ENCODE results near the gene SH3BGRL2.

Gene SH3BGRL2

GRCh38 chr6:79702691-79703090 lies 71.6 kb downstream of the SH3BGRL2 start:
- no peak for TF ChIP-seq CTCF (IDR thresholded peaks at IDR 0.05; ENCODE audit: low read depth, low read length)
- no peak overlapping the region for H3K4me3 ChIP-seq (replicated peaks in 1 of 2; ENCODE audit: low read depth in 2 of 2, low read length in 2 of 2)
- no peak for DNase-seq (ENCODE audit: low read depth in 2 of 2)

- TF ChIP-seq CTCF (IDR thresholded peaks at IDR 0.05; ENCODE audit: low read depth, low read length): no peak
- H3K4me3 ChIP-seq (replicated peaks in 1 of 2; ENCODE audit: low read depth in 2 of 2, low read length in 2 of 2): no peak overlapping the region
- DNase-seq (ENCODE audit: low read depth in 2 of 2): no peak
Measured at GRCh38 chr6:79704200-79704599, 73.1 kb downstream of the SH3BGRL2 start.

- DNase-seq (ENCODE audit: low read depth in 2 of 2): peak in 1 of 2 donors; percentile 24
- TF ChIP-seq CTCF (IDR thresholded peaks at IDR 0.05; ENCODE audit: low read depth, low read length): no peak
- no peak overlapping the region for H3K4me3 ChIP-seq (replicated peaks in 1 of 2; ENCODE audit: low read depth in 2 of 2, low read length in 2 of 2)
Measured at GRCh38 chr6:79705456-79705995, 74.4 kb downstream of the SH3BGRL2 start.

GRCh38 chr6:79706527-79706926 lies 75.4 kb downstream of the SH3BGRL2 start:
- DNase-seq (ENCODE audit: low read depth in 2 of 2): no peak
- H3K4me3 ChIP-seq (replicated peaks in 1 of 2; ENCODE audit: low read depth in 2 of 2, low read length in 2 of 2): no peak overlapping the region
- TF ChIP-seq CTCF (IDR thresholded peaks at IDR 0.05; ENCODE audit: low read depth, low read length): no peak

GRCh38 chr6:79707621-79708020 lies 76.5 kb downstream of the SH3BGRL2 start:
- no peak for TF ChIP-seq CTCF (IDR thresholded peaks at IDR 0.05; ENCODE audit: low read depth, low read length)
- DNase-seq (ENCODE audit: low read depth in 2 of 2): no peak
- H3K4me3 ChIP-seq (replicated peaks in 1 of 2; ENCODE audit: low read depth in 2 of 2, low read length in 2 of 2): no peak overlapping the region

- H3K4me3 ChIP-seq (replicated peaks in 1 of 2; ENCODE audit: low read depth in 2 of 2, low read length in 2 of 2): no peak overlapping the region
- no peak for TF ChIP-seq CTCF (IDR thresholded peaks at IDR 0.05; ENCODE audit: low read depth, low read length)
- DNase-seq (ENCODE audit: low read depth in 2 of 2): no peak
Measured at GRCh38 chr6:79708095-79708791, 77.1 kb downstream of the SH3BGRL2 start.
